Lung (tissue), 12 donors: ENCODE measurements around the gene TAT. TPM values are rescaled to one million over a fixed set of nuclear protein-coding genes. Genes with fewer than 3 reads are reported as not detected.

Source experiments
- ATAC-seq: fragments of 200-7000 bp; cut with Tn5 transposase; one replicate; pipeline ENCODE4 v1.9.1; 2020; ENCODE audit warnings: moderate number of reproducible peaks; ENCODE audit not compliant: insufficient read depth, low FRiP score
- DNase-seq, 3 donors: peaks; one replicate each; pipeline ENCODE4 v3.0.0-alpha.2; 2013 to 2017
- H3K27ac ChIP-seq, 2 donors: one replicate each; pipeline ENCODE4 v1.5.1; 2013; ENCODE audit warnings: mild to moderate bottlenecking in 2 of 2, moderate library complexity in 2 of 2, control low read depth in 1 of 2, inconsistent platforms in 1 of 2, low read depth in 1 of 2, low read length in 1 of 2
- H3K27me3 ChIP-seq, 3 donors: one replicate each; pipeline ENCODE4 v1.5.1; 2013; ENCODE audit warnings: low read length in 2 of 3; ENCODE audit not compliant: control insufficient read depth in 3 of 3, insufficient read depth in 3 of 3
- H3K36me3 ChIP-seq, 4 donors: one replicate each; pipeline ENCODE4 v1.5.1; 2013; ENCODE audit warnings: low read length in 4 of 4, mild to moderate bottlenecking in 1 of 4, moderate library complexity in 1 of 4; ENCODE audit not compliant: control insufficient read depth in 4 of 4, insufficient read depth in 4 of 4
- H3K4me1 ChIP-seq, 5 donors: one replicate each; pipeline ENCODE4 v1.5.1; 2013; ENCODE audit warnings: low read length in 5 of 5, mild to moderate bottlenecking in 2 of 5, moderate library complexity in 1 of 5; ENCODE audit not compliant: control insufficient read depth in 5 of 5, insufficient read depth in 5 of 5
- H3K4me3 ChIP-seq: one replicate; pipeline ENCODE4 v1.5.1; 2013; ENCODE audit warnings: mild to moderate bottlenecking, control low read depth, moderate library complexity
- H3K9ac ChIP-seq, 2 donors: one replicate each; pipeline ENCODE4 v1.5.1; 2013; ENCODE audit warnings: low read length in 2 of 2, control low read depth in 1 of 2; ENCODE audit not compliant: insufficient read depth in 1 of 2
- H3K9me3 ChIP-seq, 4 donors: one replicate each; pipeline ENCODE4 v1.5.1; 2013; ENCODE audit warnings: low read length in 3 of 4, mild to moderate bottlenecking in 1 of 4, moderate library complexity in 1 of 4; ENCODE audit not compliant: control insufficient read depth in 4 of 4, insufficient read depth in 3 of 4
- WGBS, 2 donors: extraction: QIAGEN DNeasy Blood & Tissue Kit; methylation state at CpG; one replicate each; pipeline ENCODE4 v1.1.7; 2013; 5-methylcytosine and 5-hydroxymethylcytosine counted together
- polyA plus RNA-seq, 2 donors: library from polyadenylated mRNA; stranded (reverse); fragments of 200-250 nt; gene quantifications; one replicate each; pipeline ENCODE4 v1.2.1, GENCODE V29; 2013
- total RNA-seq, 2 donors: library from RNA; depleted of rRNA in 1 of 2; stranded (reverse); fragments of >200 nt in 1 of 2; gene quantifications; one replicate each; pipeline ENCODE4 v1.2.1, GENCODE V29; 2014 to 2021
- TF ChIP-seq, protein P1 (sequence below): IDR thresholded peaks from 2 replicates; pipeline ENCODE4 v1.5.1; 2012; ENCODE audit warnings: mild to moderate bottlenecking; ENCODE audit errors: control extremely low read depth, extremely low read depth
- donor health status: control.
- donor health status: control.
- donor health status: Bipolar disorder and iron deficiency.
- donor health status: healthy.
- donor health status: DM: yes; HTN: yes; CAD: no.

TAT gene
- total and polyA plus RNA-seq, 4 donors: 0.14 to 0.74 (median 0.26) TPM; not detected in 1

- no peak overlapping the region for H3K4me3 ChIP-seq
- TF ChIP-seq, protein P1, sequence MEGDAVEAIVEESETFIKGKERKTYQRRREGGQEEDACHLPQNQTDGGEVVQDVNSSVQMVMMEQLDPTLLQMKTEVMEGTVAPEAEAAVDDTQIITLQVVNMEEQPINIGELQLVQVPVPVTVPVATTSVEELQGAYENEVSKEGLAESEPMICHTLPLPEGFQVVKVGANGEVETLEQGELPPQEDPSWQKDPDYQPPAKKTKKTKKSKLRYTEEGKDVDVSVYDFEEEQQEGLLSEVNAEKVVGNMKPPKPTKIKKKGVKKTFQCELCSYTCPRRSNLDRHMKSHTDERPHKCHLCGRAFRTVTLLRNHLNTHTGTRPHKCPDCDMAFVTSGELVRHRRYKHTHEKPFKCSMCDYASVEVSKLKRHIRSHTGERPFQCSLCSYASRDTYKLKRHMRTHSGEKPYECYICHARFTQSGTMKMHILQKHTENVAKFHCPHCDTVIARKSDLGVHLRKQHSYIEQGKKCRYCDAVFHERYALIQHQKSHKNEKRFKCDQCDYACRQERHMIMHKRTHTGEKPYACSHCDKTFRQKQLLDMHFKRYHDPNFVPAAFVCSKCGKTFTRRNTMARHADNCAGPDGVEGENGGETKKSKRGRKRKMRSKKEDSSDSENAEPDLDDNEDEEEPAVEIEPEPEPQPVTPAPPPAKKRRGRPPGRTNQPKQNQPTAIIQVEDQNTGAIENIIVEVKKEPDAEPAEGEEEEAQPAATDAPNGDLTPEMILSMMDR: no peak
- peak overlapping the region in 1 of 2 donors; percentile 47 for H3K27ac ChIP-seq
- H3K27me3 ChIP-seq: no peaks in the 10 kb centered on the region
- no peaks in the 10 kb centered on the region for H3K36me3 ChIP-seq
- WGBS, 2 donors: 61 to 66% methylated on average over 1 of the region's 1 CpG
- H3K4me1 ChIP-seq: no peaks in the 10 kb centered on the region
- H3K9ac ChIP-seq: no peak overlapping the region
- ATAC-seq (peak; percentile 67), DNase-seq (no peak)
- peaks cover 0 to 2% (median 0%) of the 10 kb centered on the region in 4 donors for H3K9me3 ChIP-seq
These were observed 21.5 kb downstream of the TAT start for GRCh38 chr16:71555230-71555891.

GRCh38 chr16:71552698-71553503 is 24.0 kb downstream of the TAT start:
- WGBS, 2 donors: 52 to 59% methylated on average over 6 of the region's 6 CpGs
- ATAC-seq (no peak), DNase-seq (no peak)
- no peak overlapping the region for H3K27ac ChIP-seq
- H3K4me3 ChIP-seq: no peak overlapping the region
- TF ChIP-seq, protein P1: no peak
- no peak overlapping the region for H3K9ac ChIP-seq
- H3K27me3 ChIP-seq: no peaks in the 10 kb centered on the region
- no peaks in the 10 kb centered on the region for H3K36me3 ChIP-seq
- no peaks in the 10 kb centered on the region for H3K4me1 ChIP-seq
- peaks cover 0 to 2% (median 0%) of the 10 kb centered on the region in 4 donors for H3K9me3 ChIP-seq

DNA sequence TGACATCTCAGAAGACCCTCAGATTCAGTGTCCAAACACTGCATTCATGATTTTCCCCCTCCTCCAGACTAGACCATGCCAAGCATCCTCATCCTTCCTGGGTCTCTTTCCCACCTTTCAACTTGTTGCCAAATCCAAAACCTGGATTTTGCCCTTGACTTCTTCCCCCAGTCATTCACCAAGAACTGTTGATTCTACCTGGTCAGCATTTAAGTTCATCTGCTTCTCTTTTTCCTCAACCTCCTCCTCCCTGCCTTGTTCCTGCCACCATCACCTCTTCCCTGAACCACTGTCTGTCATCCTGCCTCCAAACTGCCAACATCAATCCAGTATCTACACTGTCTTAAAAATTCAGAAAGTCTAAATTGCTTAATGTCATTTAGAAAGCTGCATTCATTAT is 29.7 kb downstream of the TAT start:
- H3K36me3 ChIP-seq: no peaks in the 10 kb centered on the region
- peaks cover 0 to 3% (median 0%) of the 10 kb centered on the region in 3 donors for H3K27me3 ChIP-seq
- H3K9me3 ChIP-seq: no peaks in the 10 kb centered on the region
- ATAC-seq (no peak), DNase-seq (no peak)
- peaks cover 0 to 2% (median 0%) of the 10 kb centered on the region in 5 donors for H3K4me1 ChIP-seq
- H3K4me3 ChIP-seq: no peak overlapping the region
- H3K9ac ChIP-seq: no peak overlapping the region
- TF ChIP-seq, protein P1: no peak
- no peak overlapping the region for H3K27ac ChIP-seq
